DOHH2 (cell line): Measurements from ENCODE around the gene CREB5.

Experiments
- CTCF ChIP-seq: fragments of 200-600 bp; sonication (generic); IDR thresholded peaks from one replicate; pipeline ENCODE4 v1.5.1; 2014; ENCODE audit warnings: antibody characterized with exemption, mild to moderate bottlenecking, low read depth, low read length; ENCODE audit not compliant: poor library complexity, severe bottlenecking
- EZH2phosphoT487 ChIP-seq: fragments of 200-600 bp; sonication (generic); IDR thresholded peaks from 2 replicates; pipeline ENCODE4 v1.6.1; 2017; ENCODE audit warnings: borderline replicate concordance, mild to moderate bottlenecking, antibody characterized with exemption, low read length, moderate library complexity, mixed read lengths

GRCh38 chr7:28842769-28843295, 430.5 kb downstream of the CREB5 start:
- TF ChIP-seq CTCF = no peak
- no peak for TF ChIP-seq EZH2phosphoT487
